Esophagus mucosa (tissue), 1 donor: ENCODE data around the gene RELCH. TPM values are rescaled to one million over a fixed set of nuclear protein-coding genes. Genes with fewer than 3 reads are reported as not detected.
"Not testable (repeated sequence)": the region's sequence is repeated elsewhere in the genome, so short reads cannot be mapped to it uniquely, and the experiment has no call there.

ENCODE experiments used
- ATAC-seq: fragments of 200-7000 bp; cut with Tn5 transposase; one replicate; pipeline ENCODE4 v1.9.1; 2020
- total RNA-seq: library from RNA; stranded (reverse); gene quantifications from one replicate; pipeline ENCODE4 v1.2.4, GENCODE V29; 2023
- donor health status: DM: yes; HTN: yes; CAD: no.

RELCH gene, protein sequence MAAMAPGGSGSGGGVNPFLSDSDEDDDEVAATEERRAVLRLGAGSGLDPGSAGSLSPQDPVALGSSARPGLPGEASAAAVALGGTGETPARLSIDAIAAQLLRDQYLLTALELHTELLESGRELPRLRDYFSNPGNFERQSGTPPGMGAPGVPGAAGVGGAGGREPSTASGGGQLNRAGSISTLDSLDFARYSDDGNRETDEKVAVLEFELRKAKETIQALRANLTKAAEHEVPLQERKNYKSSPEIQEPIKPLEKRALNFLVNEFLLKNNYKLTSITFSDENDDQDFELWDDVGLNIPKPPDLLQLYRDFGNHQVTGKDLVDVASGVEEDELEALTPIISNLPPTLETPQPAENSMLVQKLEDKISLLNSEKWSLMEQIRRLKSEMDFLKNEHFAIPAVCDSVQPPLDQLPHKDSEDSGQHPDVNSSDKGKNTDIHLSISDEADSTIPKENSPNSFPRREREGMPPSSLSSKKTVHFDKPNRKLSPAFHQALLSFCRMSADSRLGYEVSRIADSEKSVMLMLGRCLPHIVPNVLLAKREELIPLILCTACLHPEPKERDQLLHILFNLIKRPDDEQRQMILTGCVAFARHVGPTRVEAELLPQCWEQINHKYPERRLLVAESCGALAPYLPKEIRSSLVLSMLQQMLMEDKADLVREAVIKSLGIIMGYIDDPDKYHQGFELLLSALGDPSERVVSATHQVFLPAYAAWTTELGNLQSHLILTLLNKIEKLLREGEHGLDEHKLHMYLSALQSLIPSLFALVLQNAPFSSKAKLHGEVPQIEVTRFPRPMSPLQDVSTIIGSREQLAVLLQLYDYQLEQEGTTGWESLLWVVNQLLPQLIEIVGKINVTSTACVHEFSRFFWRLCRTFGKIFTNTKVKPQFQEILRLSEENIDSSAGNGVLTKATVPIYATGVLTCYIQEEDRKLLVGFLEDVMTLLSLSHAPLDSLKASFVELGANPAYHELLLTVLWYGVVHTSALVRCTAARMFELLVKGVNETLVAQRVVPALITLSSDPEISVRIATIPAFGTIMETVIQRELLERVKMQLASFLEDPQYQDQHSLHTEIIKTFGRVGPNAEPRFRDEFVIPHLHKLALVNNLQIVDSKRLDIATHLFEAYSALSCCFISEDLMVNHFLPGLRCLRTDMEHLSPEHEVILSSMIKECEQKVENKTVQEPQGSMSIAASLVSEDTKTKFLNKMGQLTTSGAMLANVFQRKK
- 54.4 TPM for total RNA-seq

DNA sequence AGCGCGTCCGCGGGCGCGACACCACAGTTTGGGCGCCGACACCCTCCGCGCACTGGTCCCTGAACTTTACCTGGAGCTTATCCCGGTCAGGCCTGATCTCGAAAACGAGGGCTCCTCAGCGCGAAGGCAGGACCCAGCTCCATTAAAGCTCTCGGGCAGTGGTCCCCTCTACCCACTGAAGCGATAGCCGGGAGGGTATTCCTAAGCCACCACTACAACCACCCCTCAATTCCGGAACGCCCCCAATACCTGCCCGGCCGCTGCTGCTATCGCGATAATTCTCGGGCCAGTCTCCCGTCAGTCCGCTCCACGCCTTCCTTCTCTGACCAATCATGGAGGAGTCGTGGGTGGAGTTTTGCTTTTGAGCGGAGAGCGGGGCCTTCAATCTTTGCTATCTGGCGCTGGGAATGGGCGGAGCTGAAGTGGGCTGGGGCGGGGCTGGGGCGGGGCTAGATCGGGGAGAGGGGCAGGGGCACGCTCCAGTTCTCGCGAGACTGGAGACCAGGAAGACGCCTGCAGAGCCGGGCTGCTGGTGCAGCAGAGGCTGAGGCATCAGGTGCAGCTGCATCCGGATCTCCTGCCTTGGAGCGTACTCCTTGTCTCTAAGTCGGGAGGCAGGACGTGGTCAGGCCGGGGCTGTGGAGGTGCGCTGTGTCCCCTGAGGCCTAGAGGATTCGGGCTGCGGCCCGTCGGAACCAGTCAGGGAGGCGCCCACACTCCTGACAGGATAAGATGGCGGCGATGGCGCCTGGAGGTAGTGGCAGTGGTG lies at the start of gene RELCH, which contains the start of gene PIGN:
Gene RELCH (plus strand): TSS at position 482 of the 769 bp plus-strand sequence. CDS start 251 bp downstream, at position 733.
Gene PIGN (minus strand): TSS at position 283 of the 769 bp plus-strand sequence. CDS start 25,703 bp downstream, outside the sequence.
- ATAC-seq = peak; percentile 98

DNA sequence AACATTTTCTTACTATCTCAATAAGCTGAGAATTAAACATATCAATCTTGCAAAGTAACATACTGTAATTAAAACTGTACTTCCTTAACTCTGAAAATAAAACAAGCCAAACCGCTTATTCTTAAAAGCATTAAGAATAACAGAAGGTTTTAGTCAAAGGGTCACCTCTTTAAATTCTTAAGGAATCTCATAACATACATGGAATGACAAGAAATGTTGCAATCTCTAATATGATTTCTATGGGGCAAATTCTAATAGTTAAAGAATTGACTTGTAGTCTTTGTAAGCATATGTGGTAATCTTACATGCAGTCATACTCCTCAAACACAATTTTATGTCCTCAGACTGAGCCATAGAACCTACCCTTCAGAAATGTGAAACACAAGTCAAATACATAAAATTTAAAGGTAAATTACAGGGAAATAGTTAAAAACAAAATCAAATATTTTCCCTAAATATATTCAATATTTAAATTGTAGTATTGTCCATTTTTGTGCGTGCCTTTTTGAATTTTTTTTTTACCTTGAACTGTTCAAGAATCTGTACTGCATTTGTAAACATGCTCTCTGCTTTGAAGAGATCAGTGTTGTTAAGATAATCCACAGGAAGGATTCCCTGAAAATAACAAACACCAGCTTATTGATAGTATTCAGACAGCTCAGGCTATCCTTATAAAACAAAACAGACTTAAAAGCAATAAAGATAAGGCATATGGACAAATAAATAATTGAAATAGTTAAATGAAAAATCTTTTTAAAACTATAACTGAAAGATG lies 48.4 kb upstream of the RELCH start:
- no peak for ATAC-seq

DNA sequence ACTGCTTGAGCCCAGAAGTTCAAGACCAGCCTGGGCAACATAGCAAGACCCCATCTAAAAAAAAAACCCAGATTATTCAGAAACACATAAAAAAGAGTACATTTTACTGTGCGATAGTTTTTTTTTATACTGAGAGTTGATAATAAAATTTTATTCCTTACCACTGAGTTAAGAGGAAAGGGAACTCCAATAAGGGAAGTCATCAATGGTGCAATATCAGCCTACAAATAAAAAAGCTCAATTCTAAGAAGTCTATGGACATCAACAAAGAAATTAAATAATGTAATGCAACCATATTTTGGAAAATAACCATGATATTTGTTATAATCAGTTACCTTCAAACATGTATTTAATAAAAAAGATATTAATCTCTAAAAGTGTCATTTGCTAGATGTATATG lies 46.8 kb upstream of the RELCH start:
- no peak for ATAC-seq

DNA sequence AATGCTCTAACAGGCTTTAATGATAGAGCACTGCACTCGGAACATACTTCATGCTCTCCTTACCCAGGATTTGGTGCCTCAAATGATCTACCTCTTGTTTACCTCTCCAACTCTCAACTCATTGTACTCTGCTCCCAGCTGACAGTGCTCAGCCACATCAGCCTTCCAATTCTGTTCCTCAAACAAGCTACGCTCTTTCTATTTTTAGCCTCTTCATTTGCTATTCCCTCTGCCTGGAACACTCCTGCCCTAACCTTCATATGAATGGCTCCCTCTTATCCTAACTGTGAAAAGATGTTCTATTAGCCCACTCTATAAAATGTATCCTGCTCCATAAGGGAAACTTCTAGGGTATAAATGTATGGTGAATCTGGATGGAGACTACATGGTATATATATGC lies 42.7 kb upstream of the RELCH start:
- ATAC-seq = no peak

DNA sequence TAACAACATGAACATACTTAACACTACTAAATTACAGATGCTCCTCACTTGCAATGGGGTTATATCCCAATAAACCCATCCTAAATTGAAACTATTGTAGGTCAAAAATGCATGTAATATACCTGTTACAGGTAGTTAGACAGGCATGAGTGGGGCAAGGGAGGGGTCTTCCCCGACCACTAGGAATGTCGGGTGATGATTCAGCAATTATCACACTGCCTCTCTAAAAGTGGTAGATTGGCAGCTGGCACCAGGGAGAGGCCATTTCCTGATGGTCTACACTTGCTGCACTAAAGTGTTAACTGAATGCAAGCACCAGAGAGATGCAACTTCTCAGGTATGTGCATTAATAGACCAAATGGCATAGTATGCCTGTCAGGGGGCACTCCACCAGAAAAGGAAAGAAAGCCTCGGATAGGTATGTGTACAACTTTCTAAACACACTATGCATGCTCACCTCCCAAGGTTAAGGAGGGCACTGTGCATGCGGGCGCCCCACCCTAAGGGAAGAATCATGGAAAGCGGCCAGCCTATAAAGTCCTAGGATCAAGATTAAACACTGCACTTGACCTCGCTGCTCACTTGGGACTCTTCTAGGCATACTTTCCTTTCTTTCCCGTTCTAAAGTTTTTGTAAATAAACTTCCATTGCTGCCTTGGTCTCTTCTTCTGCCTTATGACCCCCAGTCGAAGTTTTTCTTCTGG lies 35.8 kb upstream of the RELCH start:
- no peak for ATAC-seq

DNA sequence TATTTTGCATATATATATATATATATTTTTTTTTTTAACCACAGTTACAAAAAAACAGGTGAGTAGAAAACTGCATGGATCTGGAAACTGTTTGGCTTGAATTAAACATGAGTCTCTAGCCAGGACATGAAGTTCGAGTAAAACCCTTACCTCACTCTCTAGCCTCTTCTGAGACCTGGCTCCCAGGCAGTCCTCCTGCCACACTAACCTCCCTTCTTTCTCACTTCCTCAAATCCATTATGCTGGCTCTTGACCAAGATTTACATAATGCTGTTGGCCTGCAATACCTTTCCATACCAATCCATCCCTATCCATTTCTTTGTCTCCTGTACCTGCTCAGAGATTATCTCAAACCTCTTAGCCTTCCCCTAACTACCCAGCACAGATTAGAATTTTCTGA lies 34.2 kb upstream of the RELCH start:
- ATAC-seq = no peak

DNA sequence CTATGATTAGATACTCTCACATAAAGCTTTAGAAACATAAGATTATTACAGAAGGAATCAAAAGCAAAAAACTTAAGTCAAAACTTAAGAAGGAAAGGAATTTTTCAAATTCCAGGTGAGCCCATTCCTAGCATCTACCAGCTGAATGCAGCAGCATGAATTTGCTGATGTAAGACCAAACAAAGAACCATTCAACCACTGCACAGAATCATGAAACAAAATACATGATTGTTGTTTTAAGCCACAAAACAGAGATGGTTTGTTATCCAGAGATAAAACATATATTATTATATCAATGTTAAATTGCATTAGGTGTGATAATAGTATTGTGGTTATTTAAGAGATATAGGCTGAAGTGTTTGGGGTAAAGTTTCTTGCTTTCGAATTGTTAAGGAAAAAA lies 29.2 kb upstream of the RELCH start:
- no peak for ATAC-seq

DNA sequence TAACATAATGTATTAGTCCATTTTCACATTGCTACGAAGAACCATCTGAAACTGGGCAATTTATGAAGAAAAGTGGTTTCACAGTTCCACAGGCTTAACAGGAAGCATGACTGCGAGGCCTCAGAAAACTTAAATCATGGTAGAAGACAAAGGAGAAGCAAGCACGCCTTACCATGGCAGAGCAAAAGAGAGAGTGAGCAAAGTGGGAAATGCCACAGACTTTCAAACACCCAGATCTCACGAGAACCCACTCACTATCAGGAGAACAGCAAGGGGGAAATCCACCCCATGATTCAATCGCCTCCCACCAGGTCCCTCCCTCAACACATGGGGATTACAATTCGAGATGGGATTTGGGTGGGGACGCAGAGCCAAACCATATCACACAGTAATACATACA lies 22.7 kb upstream of the RELCH start:
- ATAC-seq = no peak

DNA sequence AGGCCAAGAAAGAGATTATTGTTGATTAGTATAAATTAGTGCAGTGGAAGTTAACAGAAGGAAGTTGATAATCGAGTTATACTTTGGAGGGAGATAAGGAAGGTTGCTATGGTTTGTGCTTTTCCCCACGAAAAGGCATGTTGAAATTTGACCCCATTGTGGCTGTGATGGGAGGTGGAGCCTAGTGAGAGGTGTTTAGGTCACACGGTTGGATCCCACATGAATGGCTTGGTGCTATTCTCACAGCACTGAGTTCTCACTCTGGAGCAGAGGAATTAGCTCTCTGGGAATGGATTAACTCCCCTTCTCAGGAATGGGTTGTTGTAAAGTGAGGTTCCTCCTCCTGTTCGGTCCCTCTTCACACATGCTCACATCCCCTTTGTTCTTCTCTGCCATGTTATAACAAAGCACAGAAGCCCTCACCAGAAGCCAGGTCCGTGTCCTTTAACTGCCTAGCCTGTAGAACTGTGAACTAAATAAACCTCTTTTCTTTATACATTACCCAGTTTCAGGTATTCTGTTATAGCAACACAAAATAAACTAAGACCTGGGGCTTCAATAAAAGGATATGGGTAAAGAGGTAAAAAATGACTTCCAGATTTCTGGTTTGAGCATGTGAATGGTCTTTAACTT lies 22.1 kb upstream of the RELCH start:
- ATAC-seq = no peak

DNA sequence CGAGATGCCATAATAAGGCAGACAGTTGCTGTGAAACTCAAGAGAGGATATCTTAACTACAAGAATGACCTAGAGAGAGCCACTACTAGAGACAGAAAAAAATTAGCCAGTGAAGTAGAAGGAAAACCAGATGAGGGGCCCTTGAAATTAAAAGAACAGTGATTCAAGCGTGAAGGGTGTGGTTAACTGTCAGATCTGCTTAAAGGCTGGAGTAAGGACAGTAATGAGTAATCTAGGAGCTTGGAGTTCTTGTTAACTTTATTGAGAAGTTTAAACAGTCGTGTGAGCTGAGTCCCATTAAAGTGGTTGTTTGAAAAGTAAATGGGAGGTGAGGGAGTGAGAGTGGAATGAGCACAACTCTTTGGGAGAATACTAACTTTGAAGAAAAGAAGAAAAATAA lies 21.5 kb upstream of the RELCH start:
- ATAC-seq = peak; percentile 55

DNA sequence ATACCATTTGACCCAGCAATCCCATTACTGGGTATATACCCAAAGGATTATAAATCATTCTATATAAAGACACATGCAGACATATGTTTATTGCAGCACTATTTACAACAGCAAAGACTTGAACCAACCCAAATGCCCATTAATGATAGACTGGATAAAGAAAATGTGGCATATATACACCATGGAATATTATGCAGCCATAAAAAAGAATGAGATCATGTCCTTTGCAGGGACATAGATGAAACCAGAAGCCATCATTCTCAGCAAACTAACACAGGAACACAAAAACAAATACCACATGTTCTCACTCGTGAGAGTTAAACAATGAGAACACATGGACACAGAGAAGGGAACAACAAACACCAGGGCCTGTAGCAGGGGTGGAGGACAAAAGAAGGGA lies 20.5 kb upstream of the RELCH start:
- ATAC-seq = not testable (repeated sequence)

DNA sequence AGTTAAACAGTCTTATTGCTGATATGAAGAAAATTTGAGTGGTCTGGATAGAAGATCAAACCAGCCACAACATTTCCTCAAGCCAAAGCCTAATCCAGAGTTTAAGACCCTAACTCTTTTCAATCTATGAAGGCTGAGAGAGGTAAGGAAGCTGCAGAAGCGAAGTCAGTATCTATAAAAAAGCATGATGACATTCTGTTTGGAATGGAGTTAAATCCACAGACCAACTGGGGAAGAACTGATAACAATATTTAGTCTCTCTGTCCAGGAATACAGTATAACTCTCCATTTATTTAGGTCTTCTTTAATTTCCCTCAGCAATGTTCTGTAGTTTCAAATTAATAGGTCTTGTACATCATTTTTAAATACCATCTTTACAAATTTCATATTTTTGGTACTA lies 16.2 kb upstream of the RELCH start:
- no peak for ATAC-seq

DNA sequence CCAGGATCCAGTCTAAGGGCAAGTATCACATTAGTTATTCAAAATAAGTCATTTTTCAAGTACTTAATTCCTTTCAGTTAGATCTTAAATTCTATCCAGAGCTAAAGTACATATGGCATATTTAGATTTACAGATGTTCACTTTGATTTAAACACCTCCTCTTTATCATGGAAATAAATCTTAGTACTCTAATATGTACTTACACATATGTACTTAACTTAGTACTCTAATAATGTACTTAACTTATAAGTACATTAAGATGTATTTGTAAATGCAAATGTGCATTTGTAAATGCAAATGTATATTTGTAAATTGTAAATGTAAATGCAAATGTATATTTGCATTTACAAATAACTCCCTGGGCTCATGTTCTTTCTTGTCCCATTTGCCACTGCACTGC lies 14.8 kb upstream of the RELCH start:
- ATAC-seq = no peak

DNA sequence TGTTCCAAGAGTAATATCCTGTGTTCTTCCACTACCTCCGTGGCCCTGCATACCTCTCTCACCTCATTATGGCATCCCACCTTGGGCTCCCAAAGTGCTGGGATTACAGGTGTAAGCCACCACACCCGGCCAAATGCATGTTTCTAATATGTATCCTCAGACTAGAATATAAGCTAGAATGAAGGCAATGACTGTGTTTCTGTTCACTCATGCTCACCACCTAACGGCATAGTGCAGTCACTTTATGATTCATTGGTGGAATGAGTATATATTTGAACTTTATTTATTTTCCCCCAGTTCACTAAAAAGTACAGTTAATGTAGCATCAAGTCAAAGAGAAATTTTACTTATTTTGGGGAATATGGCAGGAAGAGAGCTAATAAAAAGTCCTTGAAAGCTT lies 11.5 kb upstream of the RELCH start:
- ATAC-seq = no peak

DNA sequence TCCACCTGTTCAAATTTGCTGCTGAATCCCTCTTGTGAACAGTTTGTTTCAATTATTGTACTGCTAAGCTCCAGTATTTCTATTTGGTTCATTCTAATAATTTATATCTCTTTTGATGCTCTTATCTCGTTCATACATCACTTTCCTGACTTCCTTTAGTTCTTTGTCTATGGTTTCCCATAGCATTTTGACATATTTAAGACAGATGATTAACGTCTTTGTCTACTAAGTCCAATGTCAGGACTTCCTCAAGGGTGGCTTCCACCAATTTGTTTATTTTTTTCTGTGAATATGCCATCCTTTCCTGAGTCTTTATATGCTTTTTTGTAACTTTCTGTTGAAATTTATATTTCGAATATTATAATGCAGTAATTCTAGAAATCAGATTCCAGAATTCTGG lies 9.8 kb upstream of the RELCH start:
- no peak for ATAC-seq

DNA sequence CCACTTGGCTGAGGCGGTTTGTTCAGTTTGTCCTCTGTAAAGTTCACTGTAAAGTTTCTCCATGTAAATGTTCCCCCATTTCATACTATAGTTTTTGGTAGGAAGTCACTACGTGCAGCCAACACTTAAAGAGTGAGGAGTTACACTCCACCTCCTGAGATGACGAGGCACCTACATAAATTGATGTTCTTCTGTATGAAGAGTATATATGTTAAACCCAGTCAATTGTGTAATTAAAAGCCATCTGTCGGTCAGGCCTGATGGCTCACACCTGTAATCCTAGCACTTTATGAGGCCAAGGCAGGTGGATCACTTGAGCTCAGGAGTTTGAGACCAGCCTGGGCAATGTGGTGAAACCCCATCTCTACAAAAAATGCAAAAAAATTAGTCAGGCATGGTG lies 7.8 kb upstream of the RELCH start:
- no peak for ATAC-seq

DNA sequence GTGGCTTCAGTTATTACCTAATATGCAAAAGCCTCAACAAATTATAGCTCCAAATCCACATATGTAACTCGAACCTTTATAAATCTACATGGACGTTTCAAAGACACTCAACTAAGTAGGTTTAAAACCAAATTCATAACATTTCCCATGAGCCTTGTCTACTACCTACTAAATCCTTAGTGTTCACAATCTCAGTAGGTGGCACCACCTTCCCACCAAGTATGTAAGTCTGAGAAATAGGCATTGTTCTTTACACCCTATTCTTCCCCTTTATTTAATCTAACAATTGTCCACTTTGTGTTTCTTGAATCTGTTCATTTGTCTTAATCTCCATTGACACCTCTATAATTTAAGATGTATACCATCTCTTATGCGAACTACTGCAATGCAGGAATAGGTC lies 4.8 kb upstream of the RELCH start:
- no peak for ATAC-seq

DNA sequence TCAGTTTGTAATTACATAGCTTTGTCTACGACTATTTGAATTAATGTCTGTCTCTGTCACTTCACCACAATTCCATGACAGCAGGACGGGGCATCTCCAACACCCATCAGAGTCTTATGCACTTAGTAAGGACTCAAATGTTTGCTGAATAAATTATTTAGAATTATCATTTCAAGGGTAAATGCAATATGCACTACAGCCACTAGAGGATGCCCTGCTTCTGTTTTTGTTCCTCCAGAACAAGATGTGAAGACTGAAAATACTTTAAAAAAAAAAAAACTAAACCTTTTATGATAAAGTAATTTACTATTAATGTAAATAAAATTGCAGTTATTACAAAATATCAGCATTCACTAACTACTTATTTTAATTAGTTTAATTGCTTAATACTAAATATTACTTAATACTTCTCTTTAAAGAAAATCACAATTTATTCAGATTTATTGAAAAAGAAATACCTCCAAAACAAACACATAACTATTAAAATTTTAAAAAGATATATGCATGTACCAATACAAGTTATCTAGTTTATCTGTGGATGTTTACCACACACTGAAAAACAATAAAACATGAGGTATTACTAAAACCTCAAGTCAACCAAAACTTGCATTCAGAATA lies 3.4 kb upstream of the RELCH start:
- ATAC-seq = no peak

DNA sequence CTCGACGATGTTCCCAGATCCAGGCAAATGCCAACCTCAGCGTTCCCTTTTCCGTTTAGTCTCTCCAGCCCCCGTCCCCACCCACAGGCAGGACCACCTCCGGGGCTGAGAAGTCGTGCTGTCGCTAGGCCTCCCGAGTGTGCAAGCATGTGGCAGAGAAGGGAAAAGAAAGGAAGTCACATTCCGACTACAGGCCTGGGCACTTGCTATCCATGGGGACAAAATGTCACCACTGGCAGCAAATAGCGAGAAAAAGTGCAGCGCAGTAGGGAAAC lies 619 bp upstream of the RELCH start:
- ATAC-seq = no peak
